Midbrain (tissue), 1 donor: ENCODE measurements around the gene DAZAP2.
"Not testable (repeated sequence)": the region's sequence is repeated elsewhere in the genome, so short reads cannot be mapped to it uniquely, and the experiment has no call there.

Experiments
- DNase-seq: peaks from one replicate; lab custom pipeline; 2025; lab: John Stamatoyannopoulos, UW

The DAZAP2 gene

DNA sequence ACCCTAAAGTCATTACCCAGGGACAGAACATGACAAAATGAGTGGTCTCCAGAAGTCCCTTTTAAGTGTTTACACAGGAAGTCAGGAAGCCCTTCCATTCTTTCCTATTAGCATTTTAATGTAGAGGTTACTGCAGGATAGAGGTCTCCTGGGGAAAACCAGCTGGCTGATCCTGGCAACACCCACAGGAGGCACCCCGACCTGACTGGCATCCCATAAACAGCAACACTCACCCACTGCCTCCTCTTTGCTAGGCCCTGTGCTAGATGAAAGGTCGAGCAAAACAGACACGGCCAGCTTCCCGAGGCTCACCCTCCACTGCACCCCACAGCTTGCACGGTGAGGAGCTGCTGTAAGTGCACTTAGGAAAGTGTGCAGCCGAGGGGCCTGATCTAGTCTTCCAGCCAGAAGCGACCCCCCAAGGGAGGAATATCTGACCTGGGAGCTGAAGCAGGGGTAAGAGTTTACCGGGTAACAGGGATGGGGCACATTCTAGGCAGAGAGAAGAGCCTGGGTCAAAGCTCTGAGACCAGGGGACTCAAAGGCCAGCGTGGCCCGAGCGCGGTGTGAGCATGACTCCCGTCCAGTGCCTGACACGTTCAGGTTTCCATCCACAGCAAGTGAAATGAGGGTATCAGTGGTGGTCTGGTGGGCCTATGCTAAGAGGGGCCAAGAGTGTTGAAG, 9.0 kb downstream of the DAZAP2 start:
- no peak for DNase-seq

DNA sequence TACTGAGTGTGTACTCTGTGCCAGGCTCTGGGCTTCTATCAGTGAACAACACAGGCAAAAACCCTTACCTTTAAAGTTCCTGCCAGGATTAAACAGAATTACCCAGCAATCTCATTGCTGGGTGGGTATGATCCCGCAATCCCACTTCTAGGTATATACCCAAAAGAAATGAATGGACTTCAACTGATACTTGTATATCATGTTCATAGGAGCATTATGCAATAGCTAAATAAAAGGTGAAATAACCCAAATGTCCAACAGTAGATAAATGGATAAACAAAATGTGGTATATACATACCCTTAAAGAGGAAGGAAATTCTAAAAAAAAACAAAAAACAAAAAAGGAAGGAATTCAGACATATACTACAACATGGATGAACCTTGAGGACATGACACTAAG, 14.7 kb downstream of the DAZAP2 start:
- DNase-seq, result no peak

DNA sequence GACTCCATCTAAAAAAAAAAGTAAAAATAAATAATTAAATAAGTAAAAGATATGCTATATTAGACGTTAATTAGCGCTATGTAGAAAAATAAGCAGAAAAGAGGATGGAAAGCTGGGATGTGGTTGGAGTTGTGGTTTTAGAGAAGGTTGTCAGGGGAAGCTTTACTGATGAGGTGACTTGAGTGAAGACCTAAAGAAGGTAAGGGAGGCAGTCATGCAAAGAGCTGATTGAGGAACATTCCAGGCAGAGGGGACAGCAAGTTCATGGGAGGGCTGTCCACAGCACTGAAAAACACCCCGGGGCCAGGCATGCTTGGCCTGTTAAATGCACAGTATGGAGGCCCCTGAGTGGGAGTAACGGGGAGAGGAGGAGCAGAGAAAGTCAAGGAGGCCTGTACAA, 15.9 kb downstream of the DAZAP2 start:
- no peak for DNase-seq

DNA sequence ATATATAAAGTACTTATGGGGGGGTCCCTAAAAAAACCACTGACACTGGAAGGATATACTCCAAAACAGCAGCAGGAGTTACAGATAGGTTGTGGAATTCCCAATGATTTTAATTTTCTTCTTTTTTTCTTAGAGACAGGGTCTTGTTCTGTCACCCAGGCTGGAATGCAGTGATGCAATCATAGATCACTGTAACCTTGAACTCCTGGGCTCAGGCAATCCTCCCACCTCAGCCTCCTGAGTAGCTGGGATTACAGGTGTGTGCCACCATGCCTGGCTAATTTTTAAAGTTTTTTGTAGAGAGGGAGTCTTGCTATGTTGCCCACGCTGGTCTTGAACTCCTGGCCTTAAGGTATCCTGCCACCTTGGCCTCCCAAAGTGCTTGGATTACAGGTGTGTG, 21.0 kb downstream of the DAZAP2 start:
- DNase-seq, result not testable (repeated sequence)

DNA sequence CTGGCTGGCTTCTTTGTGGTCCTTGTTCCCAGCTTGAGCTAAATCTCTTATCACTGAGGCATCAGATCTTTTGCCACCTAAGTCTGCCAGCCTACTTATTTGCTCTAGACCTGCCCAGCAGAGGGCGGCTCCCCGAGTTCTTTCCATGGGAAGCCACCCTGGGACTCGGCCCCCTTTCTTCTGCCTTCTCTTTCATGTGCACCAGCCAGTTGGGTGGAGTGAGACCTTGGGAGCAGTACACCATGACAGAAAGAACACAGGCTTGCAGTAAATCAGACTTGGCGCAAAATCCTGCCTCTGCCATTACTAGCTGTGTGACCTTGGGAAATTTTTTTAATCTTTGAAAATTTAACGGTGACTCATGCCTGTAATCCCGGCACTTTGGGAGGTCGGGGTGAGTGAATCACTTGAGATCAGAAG, 24.1 kb downstream of the DAZAP2 start:
- DNase-seq, result no peak

DNA sequence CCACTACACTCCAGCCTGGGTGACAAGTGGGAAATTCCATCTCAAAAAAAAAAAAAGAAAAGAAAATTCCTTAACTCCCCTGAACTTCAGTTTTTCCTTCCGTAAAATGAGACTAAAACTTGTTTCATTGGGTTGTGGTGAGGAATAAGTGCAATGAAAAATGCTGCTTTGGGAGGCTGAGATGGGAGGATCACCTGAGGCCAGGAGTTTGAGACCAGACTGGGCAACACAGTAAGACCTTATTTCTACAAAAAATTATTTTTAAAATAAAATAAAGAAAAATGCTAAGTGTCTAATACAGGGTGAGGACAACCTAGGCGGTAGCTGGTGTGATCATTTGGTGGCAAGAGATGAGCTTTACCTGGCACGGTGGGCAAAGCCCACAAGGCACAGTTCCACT, 24.7 kb downstream of the DAZAP2 start:
- DNase-seq, result no peak

DNA sequence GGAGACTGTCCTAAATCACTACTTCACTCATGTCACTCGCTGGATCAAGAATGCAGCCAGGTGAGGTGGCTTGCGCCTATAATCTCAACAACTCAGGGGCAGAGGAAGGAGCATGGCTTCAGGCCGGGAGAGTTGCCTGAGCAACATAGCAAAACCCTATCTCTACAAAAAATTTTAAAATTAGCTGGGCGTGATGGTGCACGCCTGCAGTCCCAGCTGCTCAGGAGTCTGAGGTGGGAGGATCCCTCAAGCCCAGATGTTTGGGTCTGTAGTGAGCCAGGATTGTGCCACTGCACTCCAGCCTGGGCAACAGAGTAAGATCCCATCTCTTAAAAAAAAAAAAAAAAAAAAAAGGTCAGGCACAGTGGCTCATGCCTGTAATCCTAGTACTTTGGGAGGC, 25.7 kb downstream of the DAZAP2 start:
- DNase-seq, result no peak

DNA sequence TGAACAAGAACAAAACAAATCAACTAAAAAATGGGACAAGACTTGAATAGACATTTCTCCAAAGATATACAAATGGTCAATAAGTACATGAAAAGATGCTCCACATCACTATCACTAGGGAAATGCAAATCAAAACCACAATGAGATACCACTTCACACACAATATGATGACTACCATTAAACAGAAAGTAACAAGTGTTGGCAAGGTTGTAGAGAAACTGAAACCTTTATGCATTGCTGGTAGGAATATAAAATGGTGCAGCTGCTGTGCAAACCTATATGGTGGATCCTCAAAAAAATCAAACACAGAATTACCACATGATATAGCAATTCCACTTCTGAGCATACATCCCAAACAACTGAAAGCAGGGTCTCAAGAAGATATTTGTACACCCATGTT, 26.4 kb downstream of the DAZAP2 start:
- no peak for DNase-seq

DNA sequence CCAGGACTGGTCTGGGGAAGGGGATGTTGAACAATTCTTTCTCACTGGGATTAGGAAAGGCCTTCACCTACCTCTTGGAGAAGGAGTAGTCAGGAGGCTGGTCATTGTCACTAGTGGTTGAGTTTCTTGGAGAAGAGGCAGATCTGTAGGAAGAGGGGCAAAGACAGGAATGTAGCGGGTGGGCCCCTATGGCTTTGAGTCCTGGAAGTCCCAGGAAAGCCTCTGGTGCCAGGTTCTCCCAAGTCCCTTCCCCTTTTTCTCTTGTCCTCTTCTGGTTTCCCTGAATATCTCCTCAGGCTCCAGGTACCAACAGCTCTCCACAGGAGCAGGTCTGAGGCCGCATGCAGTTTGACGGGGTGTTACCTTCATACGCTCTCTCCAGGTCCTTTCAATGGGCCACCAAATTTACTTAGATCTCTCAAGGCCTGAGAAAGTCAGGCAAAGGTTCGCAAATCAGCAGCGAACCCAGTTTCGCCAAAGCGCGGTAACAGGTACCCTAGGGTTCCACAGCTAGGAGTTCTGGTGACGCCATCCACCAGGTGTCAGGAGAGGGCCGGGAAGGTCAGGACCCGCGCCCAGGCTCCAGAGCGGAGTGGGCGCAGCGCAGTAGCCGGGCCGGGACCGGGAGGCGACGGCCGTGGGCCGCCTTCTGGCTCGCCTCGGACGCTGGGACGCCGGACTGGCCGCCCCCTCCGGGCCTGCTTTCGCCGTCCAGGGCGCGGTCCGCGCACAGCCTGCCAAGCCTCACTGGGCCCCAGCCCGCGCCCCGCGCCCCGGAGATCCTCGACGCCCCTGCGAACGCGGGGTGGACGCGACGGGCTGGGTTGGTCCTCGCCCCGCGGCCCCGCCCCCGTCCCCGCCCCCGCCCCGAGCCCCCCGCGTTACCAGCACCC, 30.8 kb downstream of the DAZAP2 start:
- no peak for DNase-seq

DNA sequence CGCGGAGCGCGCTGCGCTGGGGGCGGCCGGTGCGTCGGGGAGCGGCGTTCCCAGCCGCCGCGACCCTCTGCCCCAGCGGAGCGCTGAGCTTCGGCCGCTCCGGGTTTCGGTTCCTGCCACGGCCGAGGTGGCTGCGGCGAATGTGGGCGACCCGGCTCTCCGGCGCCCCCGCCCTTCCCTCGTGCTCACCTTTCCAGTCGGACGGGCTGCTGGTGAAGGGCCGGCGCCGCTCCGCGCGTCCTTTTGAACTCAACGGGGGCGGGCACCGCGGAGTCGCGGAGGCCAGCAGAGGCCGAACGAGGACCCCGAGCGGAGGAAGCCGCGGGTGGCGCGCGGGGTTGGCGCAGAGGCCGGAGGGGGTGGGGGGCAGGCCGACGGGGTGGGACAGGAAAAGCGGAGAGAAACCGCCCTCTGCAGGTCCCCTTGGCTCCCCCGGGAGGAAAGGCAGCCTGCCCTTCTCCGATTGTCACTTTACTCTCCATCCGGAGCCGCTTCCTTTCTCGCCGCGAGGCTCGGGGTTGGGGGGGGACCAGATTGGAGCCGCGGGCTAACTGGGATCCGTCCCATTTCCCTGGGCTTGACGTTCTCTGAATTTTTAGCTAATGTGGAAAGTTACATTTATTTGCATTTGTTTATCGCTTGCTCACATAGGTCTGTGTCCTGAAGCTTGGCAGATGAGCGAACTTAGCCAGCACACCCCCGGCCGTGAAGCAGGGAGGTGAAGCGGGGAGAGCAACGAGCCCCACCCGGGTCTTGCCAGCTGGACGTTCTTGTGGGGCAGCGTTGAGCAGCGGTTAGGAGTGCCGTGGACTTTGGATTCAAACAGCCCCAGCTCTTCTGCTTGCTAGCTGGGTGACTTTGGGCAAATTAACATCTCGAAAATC, 31.7 kb downstream of the DAZAP2 start, which contains the start of gene SMAGP:
SMAGP (minus strand) TSS at position 349 of the 884 bp plus-strand sequence. CDS start 1,137 bp downstream, outside the sequence.
- DNase-seq, result no peak

DNA sequence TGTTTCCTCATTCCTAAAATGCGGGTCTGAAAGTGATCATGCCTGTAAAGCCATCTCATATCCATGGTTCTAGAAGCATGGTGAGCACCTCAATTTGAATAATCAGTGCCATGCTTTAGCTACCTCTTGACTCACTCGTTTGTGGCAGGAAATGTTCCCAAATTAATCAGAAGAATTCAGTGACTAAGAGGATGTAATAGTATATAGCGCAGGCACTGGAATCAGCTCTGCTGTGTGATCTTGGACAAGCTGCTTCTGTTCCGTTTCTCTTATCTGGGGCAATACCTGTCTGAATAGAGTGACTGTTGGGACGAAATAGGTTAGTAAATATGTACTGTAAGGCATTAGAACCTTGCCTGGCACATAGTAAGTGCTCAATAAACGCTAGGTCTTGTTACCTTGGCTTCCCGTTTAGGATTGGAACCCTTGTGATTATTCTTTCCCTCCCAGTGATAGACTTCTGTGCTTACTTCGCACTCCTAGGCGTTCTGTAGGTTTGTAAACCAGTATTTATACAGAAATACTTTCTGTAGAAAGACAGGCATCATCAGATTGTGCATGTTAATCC, 32.4 kb downstream of the DAZAP2 start:
- no peak for DNase-seq

DNA sequence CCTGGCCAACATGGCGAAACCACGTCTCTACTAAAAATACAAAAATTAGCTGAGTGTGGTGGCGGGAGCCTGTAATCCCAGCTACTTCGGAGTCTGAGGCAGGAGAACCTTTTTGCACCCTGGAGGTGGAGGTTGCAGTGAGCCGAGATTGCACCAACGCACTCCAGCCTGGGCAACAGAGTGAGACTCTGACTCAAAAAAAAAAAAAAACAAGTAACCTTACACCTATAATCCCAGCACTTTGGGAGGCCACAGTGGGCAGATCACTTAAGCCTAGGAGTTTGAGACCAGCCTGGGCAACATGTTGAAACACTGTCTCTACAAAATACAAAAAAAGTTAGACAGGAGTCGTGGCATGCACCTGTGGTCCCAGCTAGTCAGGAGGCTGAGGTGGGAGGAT, 34.2 kb downstream of the DAZAP2 start:
- DNase-seq, result not testable (repeated sequence)

DNA sequence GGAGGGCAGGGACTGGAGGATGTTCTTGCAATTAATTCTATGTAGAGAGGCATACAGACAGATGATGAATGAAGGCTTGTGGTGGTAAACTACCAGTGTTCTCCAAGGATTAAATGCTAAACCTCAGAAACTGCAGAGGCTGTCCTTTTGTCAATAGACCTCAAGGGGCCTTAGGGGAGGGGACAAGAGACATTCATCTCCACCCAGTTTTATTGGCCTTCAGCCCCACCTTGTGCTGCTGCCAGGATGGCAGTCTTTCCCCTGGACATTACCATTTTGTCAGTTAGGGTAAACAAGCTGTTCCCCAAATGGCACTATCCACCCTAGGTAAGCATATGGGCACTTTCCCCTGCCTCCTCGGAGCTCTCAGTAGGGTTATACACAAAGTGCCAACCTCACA, 36.5 kb downstream of the DAZAP2 start:
- no peak for DNase-seq

DNA sequence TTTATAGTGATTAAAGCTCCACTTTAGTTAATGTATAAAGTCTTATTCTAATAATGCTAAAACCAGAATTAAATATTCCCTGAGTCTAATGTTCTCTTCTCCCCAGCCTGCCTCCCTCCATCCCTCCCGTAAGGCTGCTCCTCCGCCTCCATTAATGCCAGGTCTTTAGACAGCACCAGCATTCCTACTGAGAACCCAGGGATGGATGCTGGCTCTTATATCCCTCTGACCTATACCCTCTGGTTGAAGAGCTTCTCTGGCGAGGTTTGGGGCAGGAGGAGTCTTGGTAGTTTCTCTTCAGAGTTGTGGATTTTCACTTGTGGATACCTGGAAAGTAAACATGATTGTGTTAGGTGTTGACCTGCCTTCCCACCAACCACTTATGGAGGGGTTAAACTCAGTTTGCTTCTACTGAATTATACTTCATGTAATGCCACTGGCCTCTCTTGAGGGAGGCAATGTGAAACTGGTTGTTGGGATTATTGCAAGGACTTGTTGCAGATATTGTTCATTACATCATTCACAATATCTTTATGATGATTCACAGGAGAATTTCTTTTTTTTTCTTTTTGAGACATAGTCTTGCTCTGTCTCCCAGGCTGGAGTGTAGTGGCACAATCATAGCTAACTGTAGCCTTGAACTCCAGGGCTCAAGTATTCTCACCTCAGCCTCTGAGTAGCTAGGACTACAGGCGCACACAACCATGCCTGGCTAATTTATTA, 42.7 kb downstream of the DAZAP2 start:
- DNase-seq, result no peak

DNA sequence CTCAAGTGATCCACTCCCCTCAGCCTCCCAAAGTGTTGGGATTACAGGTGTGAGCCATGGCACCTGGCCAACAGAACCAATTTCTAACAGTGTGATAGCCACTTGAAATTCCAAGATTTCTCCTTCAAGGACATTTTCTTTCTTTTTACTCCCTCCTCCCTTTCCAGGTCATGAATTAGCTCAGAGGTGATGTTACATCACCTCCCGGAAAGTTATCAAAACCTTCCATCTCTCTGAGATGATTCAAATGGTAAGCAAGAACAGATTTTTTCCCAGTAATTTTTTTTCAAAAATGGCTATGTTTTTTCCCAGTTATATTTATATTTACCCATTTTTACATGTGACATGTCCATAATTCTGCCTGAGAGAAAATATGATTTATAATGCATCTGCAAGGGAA, 47.2 kb downstream of the DAZAP2 start:
- DNase-seq, result no peak

DNA sequence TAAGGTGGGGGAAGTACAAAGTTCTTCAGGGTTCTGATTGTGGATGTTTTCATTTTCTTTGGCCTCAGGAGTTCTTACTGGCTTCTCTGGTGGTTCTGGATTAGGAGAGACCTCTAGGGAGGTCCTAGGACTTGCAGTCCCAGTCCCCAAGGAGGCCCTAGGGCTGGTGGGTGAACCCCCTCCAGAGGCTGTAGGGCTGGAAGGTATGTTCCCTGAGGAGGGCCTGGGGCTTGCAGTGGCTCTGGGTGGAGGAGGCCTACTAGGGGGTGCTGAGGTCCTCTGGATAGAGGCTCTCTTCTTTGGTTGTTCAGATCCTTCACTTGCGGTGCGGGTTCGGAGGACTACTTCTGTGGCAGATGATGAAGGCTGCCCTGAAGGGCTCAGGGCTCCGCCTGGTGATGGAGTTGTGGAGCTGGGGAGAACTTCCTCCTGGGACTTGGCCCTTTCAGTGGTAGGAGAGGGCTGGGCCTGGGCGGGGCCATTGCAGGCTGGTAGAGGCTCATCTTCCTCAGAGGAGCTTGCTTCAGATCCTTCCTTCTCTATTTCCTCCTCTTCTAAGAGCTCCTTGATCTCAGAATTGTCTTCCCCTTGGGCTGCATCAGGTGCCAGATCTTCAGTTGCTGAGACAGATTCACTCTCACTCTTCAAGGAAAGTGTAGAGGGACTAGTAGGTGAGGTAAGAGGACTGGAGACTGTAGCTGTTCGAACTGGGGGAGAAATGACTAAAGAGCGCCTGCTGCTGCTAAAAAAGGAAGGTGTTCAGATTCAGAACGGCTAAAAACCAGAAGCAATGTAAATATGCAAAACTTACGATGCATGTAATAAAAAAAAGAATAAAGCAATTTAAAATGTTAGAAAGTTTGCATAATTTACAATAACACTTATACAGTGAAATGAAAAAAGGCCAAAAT, 53.2 kb downstream of the DAZAP2 start:
- DNase-seq, result not testable (repeated sequence)
